MM.1S (cell line): Measurements from ENCODE around the gene AQP1.

Experiments used
- DNase-seq: peaks from one replicate; pipeline ENCODE4 v3.0.0-alpha.2; 2015
- H2AFZ ChIP-seq: fragments of 300-600 bp; sonication (generic); 2 replicates; pipeline ENCODE4 v1.6.0; 2016; ENCODE audit warnings: antibody characterized with exemption, low read length
- H3F3A ChIP-seq: fragments of 300-600 bp; sonication (generic); 2 replicates; pipeline ENCODE4 v1.6.1; 2016; ENCODE audit warnings: mild to moderate bottlenecking, antibody characterized with exemption, low read length, moderate library complexity, mixed read lengths; ENCODE audit not compliant: insufficient read depth
- H3K27ac ChIP-seq: fragments of 300-600 bp; sonication (generic); 2 replicates; pipeline ENCODE4 v1.5.1; 2016; ENCODE audit warnings: mild to moderate bottlenecking, low read length
- H3K27me3 ChIP-seq: fragments of 300-600 bp; sonication (generic); replicated peaks from 2 replicates; pipeline ENCODE4 v1.6.0; 2016; ENCODE audit warnings: low read length; ENCODE audit not compliant: insufficient read depth
- H3K36me3 ChIP-seq: fragments of 300-600 bp; sonication (generic); replicated peaks from 2 replicates; pipeline ENCODE4 v1.6.1; 2016; ENCODE audit warnings: mild to moderate bottlenecking, low read length, mixed read lengths; ENCODE audit not compliant: insufficient read depth
- H3K4me1 ChIP-seq: fragments of 300-600 bp; sonication (generic); 2 replicates; pipeline ENCODE4 v1.6.1; 2016; ENCODE audit warnings: low read length, mixed read lengths
- H3K4me2 ChIP-seq: fragments of 300-600 bp; sonication (generic); 2 replicates; pipeline ENCODE4 v1.6.0; 2016; ENCODE audit warnings: low read depth, low read length
- H3K4me3 ChIP-seq: fragments of 300-600 bp; sonication (generic); 2 replicates; pipeline ENCODE4 v1.5.1; 2016; ENCODE audit warnings: low read length, mixed read lengths
- H3K79me2 ChIP-seq: fragments of 300-600 bp; sonication (generic); 2 replicates; pipeline ENCODE4 v1.6.1; 2016; ENCODE audit warnings: mixed run types, low read length, mixed read lengths
- H3K9ac ChIP-seq: fragments of 300-600 bp; sonication (generic); 2 replicates; pipeline ENCODE4 v1.6.1; 2016; ENCODE audit warnings: low read length, mixed read lengths
- H3K9me2 ChIP-seq: fragments of 300-600 bp; sonication (generic); replicated peaks from 2 replicates; pipeline ENCODE4 v1.6.1; 2016; ENCODE audit warnings: mild to moderate bottlenecking, low read length, mixed read lengths; ENCODE audit not compliant: insufficient read depth
- H3K9me3 ChIP-seq: fragments of 300-600 bp; sonication (generic); replicated peaks from 2 replicates; pipeline ENCODE4 v1.6.1; 2016; ENCODE audit warnings: mild to moderate bottlenecking, low read length, mixed read lengths; ENCODE audit not compliant: insufficient read depth
- H4K20me1 ChIP-seq: fragments of 300-600 bp; sonication (generic); 2 replicates; pipeline ENCODE4 v1.6.1; 2016; ENCODE audit warnings: mild to moderate bottlenecking, low read length, moderate library complexity, mixed read lengths; ENCODE audit not compliant: insufficient read depth
- EZH2 ChIP-seq: fragments of 300-600 bp; sonication (generic); optimal IDR thresholded peaks from 2 replicates; pipeline ENCODE3; 2017; ENCODE audit warnings: low read depth, mild to moderate bottlenecking, antibody characterized with exemption, low read length, mixed read lengths
- EZH2phosphoT487 ChIP-seq: fragments of 300-600 bp; sonication (generic); IDR thresholded peaks from 2 replicates; pipeline ENCODE4 v1.6.1; 2018; ENCODE audit warnings: antibody characterized with exemption, low read length
- TF ChIP-seq, protein P1 (sequence below): fragments of 300-600 bp; sonication (generic); IDR thresholded peaks from 2 replicates; pipeline ENCODE4 v1.5.1; 2016; ENCODE audit warnings: antibody characterized with exemption, low read length, mixed read lengths

The AQP1 gene

GRCh38 chr7:30915005-30915601 lies 3.5 kb downstream of the AQP1 start:
- Histone ChIP-seq H2AFZ (no peak overlapping the region), H3K9me3 (no peaks in the 10 kb centered on the region), H3K36me3 (no peaks in the 10 kb centered on the region), H3K4me2 (no peak overlapping the region), H3K27ac (no peak overlapping the region), H4K20me1 (no peaks in the 10 kb centered on the region), H3K79me2 (no peaks in the 10 kb centered on the region), H3K4me1 (no peaks in the 10 kb centered on the region), H3K27me3 (no peaks in the 10 kb centered on the region), H3K9me2 (no peaks in the 10 kb centered on the region), H3F3A (no peaks in the 10 kb centered on the region), H3K9ac (no peak overlapping the region), H3K4me3 (no peak overlapping the region)
- TF ChIP-seq EZH2phosphoT487 (no peak), EZH2 (no peak)
- TF ChIP-seq, protein P1, sequence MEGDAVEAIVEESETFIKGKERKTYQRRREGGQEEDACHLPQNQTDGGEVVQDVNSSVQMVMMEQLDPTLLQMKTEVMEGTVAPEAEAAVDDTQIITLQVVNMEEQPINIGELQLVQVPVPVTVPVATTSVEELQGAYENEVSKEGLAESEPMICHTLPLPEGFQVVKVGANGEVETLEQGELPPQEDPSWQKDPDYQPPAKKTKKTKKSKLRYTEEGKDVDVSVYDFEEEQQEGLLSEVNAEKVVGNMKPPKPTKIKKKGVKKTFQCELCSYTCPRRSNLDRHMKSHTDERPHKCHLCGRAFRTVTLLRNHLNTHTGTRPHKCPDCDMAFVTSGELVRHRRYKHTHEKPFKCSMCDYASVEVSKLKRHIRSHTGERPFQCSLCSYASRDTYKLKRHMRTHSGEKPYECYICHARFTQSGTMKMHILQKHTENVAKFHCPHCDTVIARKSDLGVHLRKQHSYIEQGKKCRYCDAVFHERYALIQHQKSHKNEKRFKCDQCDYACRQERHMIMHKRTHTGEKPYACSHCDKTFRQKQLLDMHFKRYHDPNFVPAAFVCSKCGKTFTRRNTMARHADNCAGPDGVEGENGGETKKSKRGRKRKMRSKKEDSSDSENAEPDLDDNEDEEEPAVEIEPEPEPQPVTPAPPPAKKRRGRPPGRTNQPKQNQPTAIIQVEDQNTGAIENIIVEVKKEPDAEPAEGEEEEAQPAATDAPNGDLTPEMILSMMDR, result no peak
- DNase-seq, result no peak

GRCh38 chr7:30915751-30916150 lies 4.1 kb downstream of the AQP1 start:
- Histone ChIP-seq H3K36me3 (no peaks in the 10 kb centered on the region), H3F3A (no peaks in the 10 kb centered on the region), H3K4me2 (no peak overlapping the region), H4K20me1 (no peaks in the 10 kb centered on the region), H3K27me3 (no peaks in the 10 kb centered on the region), H3K4me3 (no peak overlapping the region), H3K79me2 (no peaks in the 10 kb centered on the region), H3K9me2 (no peaks in the 10 kb centered on the region), H3K9me3 (no peaks in the 10 kb centered on the region), H2AFZ (no peak overlapping the region), H3K9ac (no peak overlapping the region), H3K27ac (no peak overlapping the region), H3K4me1 (no peaks in the 10 kb centered on the region)
- TF ChIP-seq EZH2phosphoT487 (no peak), EZH2 (no peak)
- TF ChIP-seq, protein P1, result no peak
- DNase-seq, result no peak

GRCh38 chr7:30916255-30916654 lies 4.6 kb downstream of the AQP1 start:
- Histone ChIP-seq H3K27me3 (no peaks in the 10 kb centered on the region), H3K27ac (no peak overlapping the region), H3K36me3 (no peaks in the 10 kb centered on the region), H3F3A (no peaks in the 10 kb centered on the region), H3K9me2 (no peaks in the 10 kb centered on the region), H3K4me1 (no peaks in the 10 kb centered on the region), H3K9ac (no peak overlapping the region), H3K9me3 (no peaks in the 10 kb centered on the region), H2AFZ (no peak overlapping the region), H4K20me1 (no peaks in the 10 kb centered on the region), H3K4me3 (no peak overlapping the region), H3K79me2 (no peaks in the 10 kb centered on the region), H3K4me2 (no peak overlapping the region)
- DNase-seq, result no peak
- TF ChIP-seq, protein P1, result no peak
- no peak for TF ChIP-seq EZH2
- no peak for TF ChIP-seq EZH2phosphoT487
